HCT116 (cell line): ENCODE data around the gene CHMP1B. TPM values are rescaled to one million over a fixed set of nuclear protein-coding genes. Genes with fewer than 3 reads are reported as not detected.

ENCODE experiments used
- ATAC-seq: fragments of 200-7000 bp; cut with Tn5 transposase; 2 replicates; pipeline ENCODE4 v1.9.1; 2020; ENCODE audit warnings: mild to moderate bottlenecking, moderate library complexity
- BruUV-seq: library from RNA; stranded (reverse); fragments of 400-500 nt; replicated peaks from 2 replicates; lab custom pipeline; 2021; lab: Mats Ljungman, UMichigan
- CTCF ChIA-PET: fragments of 300-600 bp; sonication (Branson Sonifier 250); formaldehyde crosslinking; loops from one replicate; lab custom pipeline; 2021; ENCODE audit warnings: antibody characterized with exemption; lab: Charles Lee
- POLR2A ChIA-PET: fragments of 300-600, 350-600 bp; sonication (Branson Sonifier 250); formaldehyde crosslinking; loops from one replicate; lab custom pipeline; 2021; ENCODE audit warnings: antibody characterized with exemption; lab: Charles Lee
- RAD21 ChIA-PET, 2 experiments: fragments of 300-600 bp; sonication (Branson Sonifier 250); formaldehyde crosslinking; loops; one replicate each; lab custom pipeline; 2023; ENCODE audit warnings: low total read pairs in 2 of 2; ENCODE audit not compliant: uncharacterized antibody in 2 of 2, unreplicated experiment in 2 of 2, low non-redundant PET in 1 of 2; lab: Charles Lee
- DNase-seq: peaks from one replicate; pipeline ENCODE4 v3.0.0-alpha.2; 2010; ENCODE audit warnings: low read depth, low spot score
- H2AFZ ChIP-seq: fragments of 200-600 bp; shearing (Covaris generic), sonication (generic); 2 replicates; pipeline ENCODE4 v1.6.1; 2017; ENCODE audit warnings: low read depth, mixed run types, mixed read lengths, antibody characterized with exemption, low read length; ENCODE audit not compliant: poor library complexity, severe bottlenecking
- H3K27ac ChIP-seq: 2 replicates; pipeline ENCODE4 v1.5.1; 2012; ENCODE audit warnings: low read depth, low read length
- H3K27me3 ChIP-seq: fragments of 200-600 bp; sonication (generic); 2 replicates; pipeline ENCODE4 v1.6.1; 2016; ENCODE audit warnings: mixed run types, low read length, mixed read lengths; ENCODE audit not compliant: insufficient read depth
- H3K36me3 ChIP-seq, 2 experiments: fragments of 200-500 bp in 1 of 2; fragments of 200-600 bp in 1 of 2; sonication (Bioruptor generic) in 1 of 2; sonication (generic) in 1 of 2; 2 replicates each; pipeline versions ENCODE4 v1.5.1 to v1.6.1; 2014 to 2016; ENCODE audit warnings: low read length in 2 of 2, inconsistent platforms in 1 of 2, mixed read lengths in 1 of 2, mixed run types in 1 of 2; ENCODE audit not compliant: insufficient read depth in 2 of 2, control insufficient read depth in 1 of 2
- H3K4me1 ChIP-seq, 2 experiments: fragments of 200-600 bp in 1 of 2; sonication (generic) in 1 of 2; 2 replicates each; pipeline versions ENCODE4 v1.5.1 to v1.6.1; 2012 to 2017; ENCODE audit warnings: low read length in 2 of 2, inconsistent platforms in 1 of 2, mild to moderate bottlenecking in 1 of 2, mixed read lengths in 1 of 2, mixed run types in 1 of 2, moderate library complexity in 1 of 2; ENCODE audit not compliant: insufficient read depth in 2 of 2, control insufficient read depth in 1 of 2
- H3K4me2 ChIP-seq: fragments of 200-600 bp; sonication (generic); 2 replicates; pipeline ENCODE4 v1.6.1; 2017; ENCODE audit warnings: mixed run types, low read length, mixed read lengths
- H3K4me3 ChIP-seq, 2 experiments: fragments of 200-600 bp in 1 of 2; sonication (generic) in 1 of 2; replicated peaks in 1 of 2; 2 replicates each; pipeline ENCODE4 v1.5.1; 2011 to 2016; ENCODE audit warnings: low read length in 2 of 2, control low read depth in 1 of 2, low read depth in 1 of 2, mild to moderate bottlenecking in 1 of 2, mixed read lengths in 1 of 2, mixed run types in 1 of 2
- H3K79me2 ChIP-seq: fragments of 200-600 bp; sonication (generic); 2 replicates; pipeline ENCODE4 v1.6.1; 2017; ENCODE audit warnings: mild to moderate bottlenecking, mixed run types, low read length, moderate library complexity, mixed read lengths; ENCODE audit not compliant: insufficient read depth
- H3K9ac ChIP-seq: fragments of 200-600 bp; sonication (generic); 2 replicates; pipeline ENCODE4 v1.6.1; 2016; ENCODE audit warnings: low read length, mixed read lengths
- H3K9me2 ChIP-seq: fragments of 200-600 bp; sonication (generic), shearing (Covaris generic); 2 replicates; pipeline ENCODE4 v1.6.1; 2017; ENCODE audit warnings: mixed run types, mild to moderate bottlenecking, moderate library complexity; ENCODE audit not compliant: insufficient read depth
- H3K9me3 ChIP-seq, 2 experiments: fragments of 200-500 bp in 1 of 2; fragments of 200-600 bp in 1 of 2; sonication (Bioruptor generic) in 1 of 2; sonication (generic) in 1 of 2; 2 replicates each; pipeline ENCODE4 v1.6.1; 2014 to 2017; ENCODE audit warnings: low read length in 2 of 2, mixed read lengths in 2 of 2, inconsistent platforms in 1 of 2, low read depth in 1 of 2, mild to moderate bottlenecking in 1 of 2, mixed run types in 1 of 2, moderate library complexity in 1 of 2; ENCODE audit not compliant: control insufficient read depth in 1 of 2, insufficient read depth in 1 of 2
- H4K20me1 ChIP-seq: fragments of 200-600 bp; sonication (generic), shearing (Covaris generic); 2 replicates; pipeline ENCODE4 v1.6.1; 2017; ENCODE audit warnings: mixed run types, mild to moderate bottlenecking, moderate library complexity; ENCODE audit not compliant: insufficient read depth
- SP1 ChIP-seq: IDR thresholded peaks from 2 replicates; pipeline ENCODE4 v1.6.1; 2012; ENCODE audit warnings: low read depth
- SRF ChIP-seq: IDR thresholded peaks from 2 replicates; pipeline ENCODE4 v1.6.1; 2012; ENCODE audit warnings: low read depth
- intact Hi-C: fragments of 100-400 bp; cut with micrococcal nuclease; formaldehyde crosslinking; loops from 2 replicates; pipeline ENCODE4 v1.10.0; 2022
- total RNA-seq: library from RNA; stranded (reverse); gene quantifications from one replicate; pipeline ENCODE4 v1.2.1, GENCODE V29; 2021; ENCODE audit not compliant: unreplicated experiment
- TF ChIP-seq, protein P1 (sequence below): IDR thresholded peaks from 2 replicates; pipeline ENCODE4 v1.6.1; 2012
- TF ChIP-seq, protein P2 (sequence below): IDR thresholded peaks from 2 replicates; pipeline ENCODE4 v1.6.1; 2011; ENCODE audit warnings: mild to moderate bottlenecking, low read length, moderate library complexity; ENCODE audit not compliant: insufficient replicate concordance; ENCODE audit errors: extremely low read depth

CHMP1B gene
- total RNA-seq, 1 experiment from 2014 or later: 30.3 TPM

GRCh38 chr18:11859282-11859830, 8.1 kb downstream of the CHMP1B start:
- H3K4me1 ChIP-seq: peaks cover 36 to 58% of the 10 kb centered on the region in 2 experiments

More at GRCh38 chr18:11859282-11859830, 8.1 kb downstream of the CHMP1B start:
- Histone ChIP-seq H3K27ac (peak overlapping the region; percentile 27), H3K9me2 (no peaks in the 10 kb centered on the region), H2AFZ (no peak overlapping the region), H3K4me2 (peak overlapping the region; percentile 64), H3K9me3 (no peaks in the 10 kb centered on the region), H3K27me3 (no peaks in the 10 kb centered on the region), H3K4me3 (peak overlapping the region in 1 of 2 experiments; percentile 27; a peak in 2 of 4 replicates), H3K36me3 (no peaks in the 10 kb centered on the region), H4K20me1 (no peaks in the 10 kb centered on the region), H3K9ac (peak overlapping the region; percentile 21), H3K79me2 (no peaks in the 10 kb centered on the region)
- ChIA-PET POLR2A (interaction anchor here (1.5 kb wide), 1 partner anchor 9 kb away, joined by 3 read pairs; no protein-coding TSS in a partner anchor), CTCF (interaction anchor here (0.7 to 1.7 kb wide), 2 partner anchors 9 to 191 kb away, joined by 3 to 6 read pairs; no protein-coding TSS in a partner anchor), RAD21 (no interaction called here)
- TF ChIP-seq, protein P1, sequence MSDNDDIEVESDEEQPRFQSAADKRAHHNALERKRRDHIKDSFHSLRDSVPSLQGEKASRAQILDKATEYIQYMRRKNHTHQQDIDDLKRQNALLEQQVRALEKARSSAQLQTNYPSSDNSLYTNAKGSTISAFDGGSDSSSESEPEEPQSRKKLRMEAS: no peak
- TF ChIP-seq SP1 (no peak), SRF (no peak)
- TF ChIP-seq, protein P2, sequence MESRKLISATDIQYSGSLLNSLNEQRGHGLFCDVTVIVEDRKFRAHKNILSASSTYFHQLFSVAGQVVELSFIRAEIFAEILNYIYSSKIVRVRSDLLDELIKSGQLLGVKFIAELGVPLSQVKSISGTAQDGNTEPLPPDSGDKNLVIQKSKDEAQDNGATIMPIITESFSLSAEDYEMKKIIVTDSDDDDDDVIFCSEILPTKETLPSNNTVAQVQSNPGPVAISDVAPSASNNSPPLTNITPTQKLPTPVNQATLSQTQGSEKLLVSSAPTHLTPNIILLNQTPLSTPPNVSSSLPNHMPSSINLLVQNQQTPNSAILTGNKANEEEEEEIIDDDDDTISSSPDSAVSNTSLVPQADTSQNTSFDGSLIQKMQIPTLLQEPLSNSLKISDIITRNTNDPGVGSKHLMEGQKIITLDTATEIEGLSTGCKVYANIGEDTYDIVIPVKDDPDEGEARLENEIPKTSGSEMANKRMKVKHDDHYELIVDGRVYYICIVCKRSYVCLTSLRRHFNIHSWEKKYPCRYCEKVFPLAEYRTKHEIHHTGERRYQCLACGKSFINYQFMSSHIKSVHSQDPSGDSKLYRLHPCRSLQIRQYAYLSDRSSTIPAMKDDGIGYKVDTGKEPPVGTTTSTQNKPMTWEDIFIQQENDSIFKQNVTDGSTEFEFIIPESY: no peak
- ATAC-seq (no peak), DNase-seq (no peak)
- BruUV-seq: no TSS peak
- intact Hi-C loops: no loop called here
